ENCODE data around the gene SLC16A10.
A peak's percentile ranks its signal among the peaks of the same experiment; 100 is the strongest.
"Not testable (repeated sequence)": the region's sequence is repeated elsewhere in the genome, so short reads cannot be mapped to it uniquely, and the experiment has no call there.

Gene SLC16A10

DNA sequence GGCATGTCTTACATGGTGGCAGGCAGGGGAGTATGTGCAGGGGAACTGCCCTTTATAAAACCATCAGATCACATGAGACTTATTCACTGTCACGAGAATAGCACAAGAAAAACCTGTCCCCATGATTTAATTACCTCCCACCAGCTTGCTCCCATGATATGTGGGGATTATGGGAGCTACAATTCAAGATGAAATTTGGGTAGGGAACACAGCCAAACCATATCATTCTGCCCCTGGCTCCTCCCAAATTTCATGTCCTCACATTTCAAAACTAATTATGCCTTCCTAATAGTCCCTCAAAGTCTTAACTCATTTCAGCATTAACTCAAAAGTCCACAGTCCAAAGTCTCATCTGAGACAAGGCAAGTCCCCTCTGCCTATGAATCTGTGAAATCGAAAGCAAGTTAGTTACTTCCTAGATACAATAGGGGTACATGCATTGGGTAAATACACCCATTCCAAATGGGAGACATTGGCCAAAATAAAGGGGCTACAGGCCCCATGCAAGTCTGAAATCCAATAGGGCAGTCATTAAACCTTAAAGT, 102.4 kb downstream of the SLC16A10 start:
- not testable (repeated sequence) for DNase-seq

DNA sequence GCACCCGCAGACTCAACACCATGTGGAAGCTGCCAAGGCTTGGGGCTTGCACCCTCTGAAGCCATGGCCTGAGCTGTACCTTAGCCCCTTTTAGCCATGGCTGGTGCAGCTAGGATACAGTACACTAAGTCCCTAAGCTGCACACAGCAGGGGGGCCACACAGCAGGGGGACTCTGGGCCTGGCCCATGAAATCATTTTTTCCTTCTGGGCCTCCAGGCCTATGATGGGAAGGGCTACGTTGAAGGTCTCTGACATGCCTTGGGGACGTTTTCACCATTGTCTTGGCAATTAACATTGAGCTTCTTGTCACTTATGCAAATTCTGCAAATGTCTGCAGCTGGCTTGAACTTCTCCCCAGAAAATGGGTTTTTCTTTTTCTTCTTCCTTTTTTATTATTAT, 103.3 kb downstream of the SLC16A10 start:
- no peak for DNase-seq

DNA sequence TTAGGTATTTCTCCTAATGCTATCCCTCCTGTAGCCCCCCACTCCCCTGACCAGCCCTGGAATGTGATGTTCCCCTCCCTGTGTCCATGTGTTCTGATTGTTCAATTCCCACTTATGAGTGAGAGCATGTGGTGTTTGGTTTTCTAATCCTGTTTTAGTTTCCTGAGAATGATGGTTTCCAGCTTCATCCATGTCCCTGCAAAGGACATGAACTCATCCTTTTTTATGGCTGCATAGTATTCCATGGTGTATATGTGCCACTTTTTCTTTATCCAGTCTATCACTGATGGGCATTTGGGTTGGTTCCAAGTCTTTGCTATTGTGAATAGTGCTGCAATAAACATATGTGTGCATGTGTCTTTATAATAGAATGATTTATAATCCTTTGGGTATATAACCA, 103.8 kb downstream of the SLC16A10 start:
- DNase-seq: not testable (repeated sequence)

DNA sequence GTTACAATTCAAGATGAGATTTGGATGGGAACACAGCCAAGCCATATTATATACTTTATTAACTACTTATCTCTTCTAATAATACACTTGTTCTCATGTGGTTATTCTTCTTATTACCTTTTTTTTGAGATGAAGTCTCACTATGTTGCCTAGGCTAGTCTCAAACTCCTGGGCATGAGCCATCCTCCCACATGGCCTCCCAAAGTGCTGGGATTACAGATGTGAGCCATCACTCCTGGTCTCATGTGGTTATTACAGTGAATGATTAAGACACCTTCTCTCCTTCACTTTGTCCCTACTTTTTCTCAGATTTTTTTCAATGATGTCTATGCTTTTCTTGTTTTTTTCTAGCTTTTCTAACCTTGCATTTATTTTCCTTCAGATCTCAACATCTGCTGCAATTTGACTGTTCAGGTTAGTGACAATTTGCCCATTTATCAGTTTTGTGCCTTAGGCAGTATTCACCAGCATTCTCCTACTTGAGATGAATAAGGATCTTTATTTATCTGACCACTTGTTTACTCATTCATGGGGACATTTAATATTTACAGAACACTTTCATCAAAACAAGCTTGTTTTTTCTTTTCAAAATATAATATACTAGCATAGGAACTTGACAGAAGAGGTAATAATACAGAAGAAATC, 105.7 kb downstream of the SLC16A10 start:
- DNase-seq: no peak

DNA sequence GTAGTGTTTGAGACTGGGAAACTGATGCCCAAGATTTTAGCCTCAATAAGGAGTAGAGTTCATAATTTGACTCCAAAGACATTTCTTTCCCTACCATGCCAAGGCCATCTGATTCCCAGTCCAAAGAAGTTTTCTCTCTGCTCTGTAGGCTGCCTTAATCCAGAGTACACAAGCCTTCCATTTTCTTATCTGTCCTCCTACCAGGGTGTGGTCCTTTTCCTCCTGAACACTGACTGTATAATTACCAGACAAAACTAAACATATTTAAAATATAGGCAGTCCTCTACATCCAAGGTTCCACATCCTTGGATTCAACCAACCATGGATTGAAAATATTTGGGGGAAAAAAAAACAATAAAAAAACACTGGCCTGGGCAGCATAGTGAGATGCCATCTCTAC, 108.4 kb downstream of the SLC16A10 start:
- no peak for DNase-seq

DNA sequence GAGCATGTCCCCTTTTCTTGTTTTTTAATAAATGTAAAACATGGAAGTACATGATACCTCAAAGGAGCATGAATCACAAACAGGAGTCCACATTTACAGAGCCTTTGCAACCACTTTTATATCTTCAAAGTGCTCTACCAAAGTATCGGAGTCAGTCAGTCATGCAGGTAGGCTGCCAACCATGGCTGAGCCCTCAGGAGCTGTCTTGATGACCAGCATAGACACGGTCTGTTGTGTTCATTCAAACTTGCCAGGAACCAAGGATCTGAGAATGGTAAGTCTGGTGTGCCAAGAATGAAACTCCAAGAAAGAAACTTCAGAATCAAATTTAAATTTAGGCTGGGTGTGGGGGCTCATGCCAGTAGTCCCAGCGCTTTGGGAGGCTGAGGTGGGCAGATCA, 111.5 kb downstream of the SLC16A10 start:
- no peak for DNase-seq

DNA sequence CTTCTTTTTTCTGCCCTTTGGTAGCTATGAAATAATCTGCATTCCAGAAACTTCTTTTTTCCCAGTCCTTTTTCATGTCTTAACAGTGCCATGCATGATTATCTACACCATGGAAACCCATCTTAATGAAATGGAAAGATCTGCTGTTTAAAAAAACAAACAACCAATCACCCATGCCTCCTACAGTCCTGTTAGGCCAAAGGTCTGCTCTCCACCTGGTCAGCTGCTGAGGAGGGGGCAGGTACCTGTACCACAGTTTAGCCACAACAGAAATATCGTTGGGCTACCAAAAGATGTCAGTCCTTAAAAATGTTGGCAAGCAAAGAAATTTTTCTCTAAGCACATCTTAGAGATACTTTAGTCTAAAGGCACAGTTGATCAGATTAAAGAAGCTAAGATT, 112.6 kb downstream of the SLC16A10 start:
- no peak for DNase-seq

DNA sequence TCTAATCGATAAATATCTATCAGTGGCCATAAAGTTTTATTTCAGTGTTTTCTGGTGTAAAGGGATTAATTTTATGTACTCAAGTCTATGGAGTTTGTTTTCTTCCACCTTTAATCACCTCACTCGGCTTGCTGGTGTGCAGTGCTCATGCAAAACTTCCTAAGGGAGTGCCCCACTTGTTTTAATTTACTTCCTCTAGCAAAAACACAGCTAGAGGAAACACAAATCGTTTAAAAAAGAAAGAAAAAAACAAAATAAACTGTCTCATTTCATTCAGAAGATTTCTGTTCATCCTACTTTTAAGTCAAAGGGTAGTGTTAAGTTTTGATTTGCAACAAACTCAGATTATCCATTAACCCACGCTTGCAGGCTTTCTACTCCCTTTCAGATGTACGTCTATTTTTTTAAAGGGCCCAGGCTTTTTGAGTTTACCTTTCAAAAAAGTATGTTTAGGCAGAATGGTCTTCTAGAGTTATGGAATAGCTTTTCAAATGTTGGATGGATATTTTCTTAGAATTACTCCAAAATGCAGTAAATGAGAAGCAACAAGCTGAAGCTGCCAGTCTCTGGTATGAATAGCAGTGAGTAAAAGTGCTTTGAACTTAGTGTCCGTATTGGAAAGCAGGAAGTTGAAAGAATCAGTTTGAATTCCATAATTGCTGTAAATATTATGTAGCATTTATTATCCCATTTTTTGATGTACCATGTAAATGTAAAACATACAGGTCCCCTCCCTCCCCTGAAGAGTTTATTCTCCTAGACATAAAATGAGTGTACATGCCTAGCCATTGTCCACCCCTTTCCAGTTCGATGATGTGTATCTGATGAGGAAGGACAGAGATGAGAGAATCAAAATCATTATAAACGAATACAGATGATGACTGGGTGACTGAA, 113.3 kb downstream of the SLC16A10 start:
- DNase-seq: no peak

DNA sequence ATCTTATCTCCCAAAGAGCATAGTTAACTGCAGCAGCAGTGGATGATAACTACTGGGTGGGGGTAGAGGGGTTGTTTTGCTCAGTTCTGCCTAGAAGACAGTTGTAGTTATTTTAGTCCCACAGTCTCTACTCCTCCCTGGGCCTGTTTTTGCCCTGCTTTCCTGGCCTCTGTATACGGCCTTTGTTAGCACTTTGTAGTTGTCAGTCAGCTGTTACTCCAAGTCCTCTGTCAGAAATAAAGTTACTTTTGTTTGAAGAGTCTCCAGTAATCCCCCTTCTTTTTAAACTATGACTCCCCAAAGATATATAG, 113.9 kb downstream of the SLC16A10 start:
- no peak for DNase-seq

DNA sequence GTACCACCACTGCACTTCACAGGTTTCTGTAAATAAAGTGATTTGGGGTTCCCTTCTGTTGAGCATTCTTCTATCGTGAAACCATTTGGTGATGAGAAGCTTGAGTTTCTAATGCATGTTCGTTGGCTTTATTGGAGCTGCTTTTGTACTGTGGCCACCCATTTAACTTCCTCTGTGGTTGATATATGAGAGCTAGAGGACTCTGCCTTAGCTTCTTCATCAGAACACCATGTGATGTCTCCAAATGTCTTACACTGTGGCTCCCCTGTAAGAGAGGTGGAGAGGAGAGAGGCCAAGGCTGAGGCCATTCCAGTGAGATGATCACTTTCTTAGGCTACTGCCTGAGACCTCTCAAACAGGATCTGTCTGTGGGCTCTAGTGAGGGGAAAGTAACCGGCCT, 114.5 kb downstream of the SLC16A10 start:
- DNase-seq: no peak

DNA sequence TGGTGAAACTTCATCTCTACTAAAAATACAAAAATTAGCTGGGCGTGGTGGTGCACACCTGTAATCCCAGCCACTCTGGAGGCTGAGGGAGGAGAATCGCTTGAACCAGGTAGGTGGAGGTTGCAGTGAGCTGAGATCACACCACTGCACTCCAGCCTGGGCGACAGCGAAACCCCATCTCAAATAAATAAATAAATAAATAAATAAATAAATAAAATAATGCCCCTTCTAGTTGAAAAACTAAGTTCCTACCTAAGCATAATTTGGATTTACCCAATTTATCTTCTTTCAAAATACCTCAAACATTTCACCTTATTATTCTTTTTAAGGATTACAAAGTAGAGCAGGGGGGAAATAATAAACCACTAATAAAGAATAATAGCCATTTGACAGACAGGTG, 116.2 kb downstream of the SLC16A10 start:
- not testable (repeated sequence) for DNase-seq

DNA sequence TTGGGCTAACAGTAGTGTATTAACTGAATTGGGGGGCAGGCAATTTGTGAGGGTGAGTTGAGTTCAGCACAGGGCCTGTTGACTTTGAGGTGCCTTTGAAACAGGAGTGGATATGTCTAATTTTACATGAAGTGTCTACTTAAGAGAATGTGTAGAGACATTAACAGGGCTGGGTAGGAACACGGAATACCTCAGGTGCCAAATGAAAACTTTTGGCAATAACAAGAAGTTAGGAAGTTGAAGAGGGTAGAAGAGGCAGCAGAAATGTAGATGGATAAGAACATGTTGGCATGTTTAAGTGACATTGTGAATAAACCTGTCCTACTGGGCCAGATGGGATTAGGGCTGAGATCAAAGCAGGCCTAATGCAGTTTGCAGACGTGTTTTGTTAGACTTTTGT, 117.0 kb downstream of the SLC16A10 start:
- DNase-seq: no peak

DNA sequence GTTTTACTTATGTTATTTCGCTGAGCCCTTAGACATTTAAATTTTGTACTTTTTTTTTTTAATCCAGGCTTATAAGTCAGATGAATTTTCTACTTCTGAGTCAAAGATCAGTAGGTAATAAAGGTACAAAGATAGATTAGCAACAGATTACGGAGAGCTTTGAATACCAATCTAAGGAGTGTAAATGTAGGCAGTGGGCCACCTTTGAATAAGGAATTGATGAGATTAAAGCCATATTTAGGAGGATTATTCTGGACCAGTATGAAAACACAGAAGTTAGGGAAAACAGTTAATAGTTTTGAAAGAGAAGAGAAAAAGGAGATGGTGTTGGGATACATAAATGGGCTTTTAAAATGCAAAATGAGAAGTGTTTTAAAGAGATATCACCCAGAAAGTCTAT, 117.6 kb downstream of the SLC16A10 start:
- DNase-seq: no peak

DNA sequence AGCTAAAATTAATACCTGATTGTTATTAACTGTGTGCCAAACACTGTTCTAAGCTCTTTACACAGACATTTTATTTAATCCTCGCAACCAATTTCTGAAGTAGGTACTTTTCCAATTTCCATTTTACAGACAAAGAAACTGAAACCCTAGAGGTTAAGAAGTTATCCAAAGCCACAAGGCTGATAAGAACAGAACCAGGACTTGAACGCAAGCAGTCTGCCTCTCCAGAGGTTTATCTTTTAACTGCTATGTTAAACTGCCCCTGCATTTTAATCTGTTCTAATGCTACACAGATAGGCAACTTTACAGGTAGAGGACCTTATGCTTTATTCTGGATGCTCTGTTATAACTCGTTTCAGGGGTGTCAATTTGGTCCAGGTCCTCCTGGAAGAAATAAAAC, 118.2 kb downstream of the SLC16A10 start:
- no peak for DNase-seq

DNA sequence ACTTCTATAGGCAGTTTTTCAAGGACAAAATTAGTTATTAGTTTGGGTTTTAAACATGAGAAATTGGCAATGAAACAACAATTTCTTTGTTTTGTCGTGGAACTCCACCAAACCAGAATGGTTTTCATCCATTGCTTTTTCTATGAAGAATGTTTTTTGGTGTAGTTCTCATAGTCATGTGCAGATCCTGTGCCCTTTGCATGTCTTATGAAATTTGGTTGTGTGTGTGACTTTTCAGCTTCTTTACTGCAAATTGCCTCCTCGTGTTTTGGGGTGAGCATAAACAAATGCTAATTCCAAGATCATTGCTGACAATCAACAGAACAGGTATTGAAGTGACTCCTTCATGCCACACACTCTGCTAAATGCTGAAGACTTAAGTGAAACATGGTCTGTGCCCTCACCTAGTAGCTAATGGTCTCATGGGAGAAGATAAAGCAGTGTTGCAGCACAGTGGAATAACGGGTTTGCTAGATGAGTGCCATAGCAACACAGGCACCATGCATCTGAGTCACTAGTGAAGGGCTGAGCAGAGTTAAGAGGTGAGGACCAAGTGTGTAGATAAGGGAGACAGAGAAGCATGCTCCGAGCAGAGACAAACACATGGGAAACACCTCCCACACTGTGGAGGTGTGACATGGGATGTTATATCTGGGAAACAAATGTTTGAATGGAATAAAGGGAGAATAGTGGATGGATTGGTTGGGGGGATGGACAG, 120.0 kb downstream of the SLC16A10 start:
- DNase-seq: no peak

DNA sequence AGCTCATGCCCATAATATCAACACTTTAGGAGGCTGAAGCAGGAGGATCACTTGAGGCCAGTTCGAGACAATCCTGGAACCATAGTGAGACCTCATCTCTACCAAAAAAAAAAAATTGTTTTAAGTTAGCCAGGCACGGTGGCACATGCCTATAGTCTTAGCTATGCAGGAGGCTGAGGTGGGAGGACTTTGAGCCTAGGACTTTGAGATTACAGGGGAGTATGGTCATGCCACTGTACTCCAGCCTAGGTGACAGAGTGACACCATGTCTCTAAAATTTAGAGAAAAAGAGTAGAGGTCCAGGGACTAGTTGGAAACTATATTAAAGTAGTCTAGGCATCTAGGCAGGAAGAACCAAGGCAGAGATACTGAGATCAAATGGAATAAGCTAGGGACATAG, 121.6 kb downstream of the SLC16A10 start:
- DNase-seq: no peak

DNA sequence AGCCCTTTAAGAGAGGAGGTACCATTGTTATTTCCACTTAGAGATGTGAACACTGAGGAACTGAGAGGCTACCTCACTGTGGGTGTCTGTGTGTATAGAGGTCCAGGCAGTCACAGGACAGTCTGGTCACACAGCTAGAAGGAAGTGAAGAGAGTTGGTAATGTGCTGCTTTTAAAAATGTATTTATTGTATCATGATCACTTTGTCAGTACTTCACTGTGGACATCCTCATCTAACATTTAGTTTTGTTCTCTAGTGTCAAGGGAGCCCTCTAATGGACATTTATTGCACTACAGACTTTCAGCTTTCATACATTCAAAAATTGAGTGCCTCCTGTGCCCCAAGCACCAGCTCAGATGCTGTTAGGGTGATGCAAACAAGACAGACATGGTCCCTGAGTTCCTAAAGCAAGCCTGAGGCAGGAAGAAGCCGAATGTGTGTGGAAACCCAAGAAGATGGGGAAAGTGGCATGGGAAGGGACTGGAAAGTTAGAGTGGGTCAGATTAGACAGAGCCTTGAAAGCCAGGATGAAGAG, 123.0 kb downstream of the SLC16A10 start:
- DNase-seq: peak; percentile 8

DNA sequence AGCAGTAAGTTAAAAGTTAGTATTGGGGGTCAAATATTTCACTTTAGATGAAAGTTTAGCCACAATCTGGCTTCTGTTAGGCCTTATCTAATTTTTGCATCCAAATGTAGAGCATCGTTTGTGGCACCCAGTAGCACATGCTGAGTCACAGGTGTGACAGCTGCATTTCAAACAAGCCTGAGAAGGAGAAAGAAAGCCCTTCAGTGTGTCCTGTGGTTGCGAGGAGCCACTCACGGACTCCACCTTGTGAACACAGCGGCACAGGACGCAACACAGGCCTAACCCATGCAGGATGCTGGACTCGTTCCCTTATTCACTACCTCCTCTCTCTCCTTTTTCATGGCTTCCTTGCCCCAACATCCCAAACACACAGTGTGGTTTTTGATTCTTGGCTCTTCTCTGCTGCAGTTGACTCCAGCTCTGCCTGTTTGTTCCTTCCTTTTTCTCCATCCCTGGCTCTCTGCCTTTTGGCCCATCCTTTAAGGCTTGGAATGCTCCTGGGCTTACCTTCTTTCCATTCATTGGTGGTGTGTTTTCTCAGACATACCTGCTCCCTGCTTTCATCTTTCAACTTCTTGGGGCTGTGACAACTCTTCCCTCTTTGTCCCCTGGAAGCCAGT, 124.2 kb downstream of the SLC16A10 start:
- no peak for DNase-seq

DNA sequence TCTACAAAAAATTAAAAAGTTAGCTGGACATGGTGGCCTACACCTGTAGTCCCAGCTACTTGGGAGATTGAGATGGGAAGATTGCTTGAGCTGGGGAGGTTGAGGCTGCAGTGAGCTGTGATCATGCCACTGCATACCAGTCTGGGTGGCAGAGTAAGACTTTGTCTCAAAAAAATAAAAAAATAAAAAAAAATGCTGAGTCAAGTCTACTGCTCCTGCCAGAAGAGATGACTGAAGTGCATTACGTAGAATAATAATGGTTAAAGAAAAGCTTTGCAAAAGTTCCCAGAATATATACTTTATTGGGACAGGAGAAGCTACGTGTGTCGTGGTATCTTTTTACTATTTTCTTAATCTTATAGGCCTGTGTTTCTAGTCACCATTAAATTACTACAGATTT, 125.3 kb downstream of the SLC16A10 start:
- DNase-seq: no peak

DNA sequence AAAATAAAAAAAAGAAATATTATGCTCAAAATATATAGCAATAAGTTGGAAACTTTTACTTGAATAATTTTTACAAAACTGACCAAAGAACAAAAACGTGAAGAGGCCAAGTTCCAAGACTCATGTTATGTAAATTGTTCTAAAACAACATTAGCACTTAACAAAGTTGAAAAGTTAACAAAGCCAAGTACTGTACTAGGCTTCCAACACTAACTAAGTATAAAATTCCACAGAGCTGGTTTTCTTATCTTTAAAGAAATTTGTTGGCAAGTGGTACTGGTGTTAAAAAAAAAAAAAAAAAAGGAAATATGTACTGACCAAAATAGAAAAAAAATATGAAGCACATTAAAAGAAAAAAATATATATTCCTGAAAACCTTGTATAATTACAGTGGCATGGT, 127.8 kb downstream of the SLC16A10 start:
- no peak for DNase-seq

DNA sequence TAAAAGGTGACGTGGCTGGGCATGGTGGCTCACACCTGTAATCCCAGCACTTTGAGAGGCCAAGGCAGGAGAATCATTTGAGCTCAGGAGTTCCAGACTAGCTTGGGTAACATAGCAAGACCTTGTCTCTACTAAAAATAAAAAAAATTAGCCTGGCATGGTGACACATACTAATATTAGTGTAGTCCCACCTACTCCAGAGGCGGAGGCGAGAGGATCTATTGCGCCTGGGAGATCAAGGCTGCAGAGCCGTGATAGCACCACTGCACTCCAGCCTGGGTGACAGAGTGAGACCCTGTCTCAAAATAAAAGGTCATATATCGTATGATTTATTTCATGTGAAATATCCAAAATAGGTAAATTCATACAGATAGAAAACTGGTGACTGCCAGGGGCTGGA, 132.5 kb downstream of the SLC16A10 start:
- DNase-seq: no peak

DNA sequence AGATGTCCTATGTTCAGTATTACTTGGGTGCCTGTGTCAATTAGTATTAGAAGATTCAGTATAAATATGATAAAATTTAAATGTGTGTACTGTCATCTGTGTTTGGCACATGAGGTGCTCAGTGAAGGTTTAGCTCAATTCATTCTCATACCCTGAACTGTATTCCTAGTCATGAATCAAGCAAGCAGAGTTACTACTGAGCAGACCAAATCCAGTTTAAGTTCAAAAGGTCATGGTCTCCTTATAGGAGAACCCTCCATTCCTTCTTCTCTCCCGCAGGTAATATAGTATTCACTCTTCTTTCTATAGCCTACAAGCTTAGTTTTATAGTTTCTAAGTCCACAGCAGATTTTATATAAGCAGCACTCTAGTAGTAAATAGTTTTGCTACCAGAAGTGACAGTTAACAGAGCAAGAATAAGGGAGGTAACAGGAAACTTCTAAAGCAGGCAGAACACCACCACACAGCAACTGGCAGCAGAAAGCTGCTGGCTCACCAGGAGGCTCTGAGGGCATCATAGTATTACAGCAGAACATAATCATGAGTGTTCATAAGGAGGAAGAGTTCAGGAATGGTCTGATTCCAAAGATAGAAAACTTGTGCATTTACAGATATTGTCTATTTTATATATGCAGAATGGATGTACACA, 133.2 kb downstream of the SLC16A10 start:
- no peak for DNase-seq

DNA sequence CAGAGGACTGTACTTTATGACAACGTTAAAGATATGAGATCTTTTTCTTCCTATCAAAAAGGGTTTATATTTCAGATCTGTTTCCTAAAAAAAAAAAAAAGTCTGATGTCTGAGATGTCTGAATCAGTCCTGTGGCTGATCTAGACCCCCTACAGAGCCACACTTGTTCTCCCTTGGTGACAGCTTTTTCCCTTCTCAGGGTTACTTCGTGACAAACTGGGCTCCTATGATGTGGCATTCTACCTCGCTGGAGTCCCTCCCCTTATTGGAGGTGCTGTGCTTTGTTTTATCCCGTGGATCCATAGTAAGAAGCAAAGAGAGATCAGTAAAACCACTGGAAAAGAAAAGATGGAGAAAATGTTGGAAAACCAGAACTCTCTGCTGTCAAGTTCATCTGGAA, 134.5 kb downstream of the SLC16A10 start:
- no peak for DNase-seq

All from NCI-H1092 (cell line).